CD4-positive, alpha-beta T cell treated with Interleukin-15 for 1 hour (primary cell): Measurements from ENCODE around the gene C6.

Experiments
- DNase-seq: peaks from one replicate; pipeline ENCODE4 v3.0.0-alpha.2; 2020

Gene C6

GRCh38 chr5:41118177-41118576, 95.2 kb downstream of the C6 start:
- no peak for DNase-seq

GRCh38 chr5:41115281-41115680, 98.1 kb downstream of the C6 start:
- DNase-seq = no peak

DNA sequence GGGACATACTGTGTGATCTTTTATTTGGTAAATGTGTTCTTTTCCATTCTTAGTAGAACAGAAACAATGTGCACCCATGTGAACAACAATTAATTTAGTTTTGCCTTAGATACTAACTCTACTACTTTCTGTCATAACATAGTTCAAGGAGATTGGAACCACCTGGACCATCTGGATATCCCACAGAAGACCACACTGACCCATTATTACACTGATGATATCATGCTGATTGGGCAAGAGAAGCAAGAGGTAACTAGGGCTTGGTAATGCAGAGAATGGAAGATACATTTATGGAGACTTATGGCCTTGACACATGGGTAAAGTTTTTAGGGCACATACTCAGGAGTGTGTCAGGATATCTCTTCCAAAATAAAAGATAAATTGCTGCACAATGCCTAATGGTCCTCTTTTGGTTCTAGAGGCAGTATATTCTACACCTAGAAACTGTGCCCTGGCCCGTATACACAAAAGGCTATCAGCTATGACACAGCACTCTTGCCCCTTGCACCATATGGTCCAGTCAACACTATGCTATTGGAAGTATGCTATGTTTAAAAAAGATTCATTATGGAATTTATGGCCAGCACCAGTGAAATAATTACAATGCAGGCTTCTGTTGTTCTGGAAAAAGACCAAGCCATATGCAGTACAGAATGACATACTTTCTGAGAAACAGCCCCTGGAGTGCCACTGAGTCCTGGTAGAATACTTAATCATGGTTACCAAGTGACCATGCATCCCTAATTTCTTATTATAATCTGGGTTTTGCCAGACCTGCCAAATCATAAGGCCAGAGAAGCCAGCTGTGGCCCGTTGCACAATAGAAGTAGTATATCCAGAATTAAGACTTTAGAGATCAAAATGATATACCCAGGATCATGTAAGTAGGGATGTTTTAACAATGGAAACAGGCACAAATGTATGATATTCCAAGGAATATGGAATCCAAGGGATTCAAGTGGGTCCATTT, 100.6 kb downstream of the C6 start:
- DNase-seq = no peak

GRCh38 chr5:41109186-41109585, 104.1 kb downstream of the C6 start:
- DNase-seq = no peak

DNA sequence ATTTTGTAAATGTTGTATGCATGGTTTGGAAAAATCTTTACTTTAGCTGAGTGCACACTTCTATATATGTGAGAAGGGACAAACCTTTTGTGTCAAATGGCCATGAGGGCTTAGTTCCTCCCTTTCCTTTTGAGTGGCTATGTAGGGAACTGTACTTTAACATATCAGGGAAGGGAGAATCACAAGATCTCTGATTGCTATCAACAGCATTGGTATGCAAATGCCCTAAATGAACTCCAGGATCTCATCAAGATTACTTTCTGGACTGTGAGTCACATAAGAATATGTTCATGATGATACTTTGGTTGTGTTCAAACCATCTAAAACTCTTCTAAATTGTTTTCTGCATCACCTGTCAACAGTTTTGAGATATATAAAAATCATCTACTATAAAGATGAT, 111.0 kb downstream of the C6 start:
- no peak for DNase-seq

DNA sequence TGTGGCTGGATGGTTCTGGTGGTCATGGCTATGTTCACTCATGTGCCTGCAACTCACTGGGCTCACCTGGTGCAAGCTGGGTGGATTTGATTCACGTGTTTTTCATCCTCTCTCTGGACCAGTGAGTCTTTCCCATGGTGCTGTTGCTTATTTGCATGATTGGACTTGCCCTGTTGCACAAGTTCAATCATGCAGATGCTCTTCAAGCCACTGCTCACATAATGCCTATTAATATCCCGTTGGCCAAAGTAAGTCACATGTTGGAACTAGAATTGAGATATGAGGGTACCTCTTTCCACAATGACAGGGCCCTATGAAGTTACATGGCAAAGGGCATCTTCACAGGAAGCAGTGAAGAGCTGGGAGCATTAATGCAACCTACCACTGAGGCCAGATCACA, 115.7 kb downstream of the C6 start:
- no peak for DNase-seq

DNA sequence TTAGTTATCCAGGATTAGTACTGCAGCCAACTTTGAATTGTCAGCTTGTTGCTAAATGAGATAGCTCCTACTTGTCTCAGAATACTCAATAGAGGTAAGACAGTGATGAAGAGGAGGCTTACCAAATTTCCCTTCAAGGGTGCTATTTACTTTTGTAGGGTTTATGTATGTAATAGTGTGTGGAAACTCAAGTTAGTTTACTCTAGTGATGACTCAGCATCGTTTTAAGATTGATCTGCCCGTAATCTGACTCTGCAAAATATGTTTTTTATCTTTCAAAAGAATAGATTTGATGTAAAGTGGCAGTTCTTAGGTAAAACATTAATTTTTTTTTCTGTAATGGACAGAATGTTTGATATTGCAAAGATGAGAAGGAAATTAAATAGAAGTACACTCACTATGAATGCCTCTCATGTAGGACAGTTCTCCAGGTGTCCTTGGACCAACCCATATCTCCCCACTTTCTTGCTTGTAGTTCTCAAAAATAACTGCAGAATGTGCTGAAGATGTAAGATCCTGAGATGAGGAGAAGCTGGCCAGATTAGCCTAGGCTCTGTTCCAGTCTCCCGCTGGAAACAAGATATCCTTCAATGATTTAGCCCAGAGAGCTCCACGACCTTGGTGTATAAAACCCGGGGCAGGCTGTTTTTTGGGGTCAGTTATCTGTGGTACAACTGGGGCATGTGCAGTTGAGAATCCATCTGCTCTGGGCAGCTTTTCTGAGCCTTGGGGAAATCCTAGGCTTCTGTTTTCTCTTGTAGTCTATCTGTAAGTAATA, 117.8 kb downstream of the C6 start:
- no peak for DNase-seq

GRCh38 chr5:41094871-41095270, 118.5 kb downstream of the C6 start:
- DNase-seq = no peak

- no peak for DNase-seq
Measured at GRCh38 chr5:41093803-41094202, 119.5 kb downstream of the C6 start.
